ENCODE results near the gene ALDH8A1. TPM values are rescaled to one million over a fixed set of nuclear protein-coding genes. Genes with fewer than 3 reads are reported as not detected.
A peak's percentile ranks its signal among the peaks of the same experiment; 100 is the strongest.

Gene ALDH8A1
- total and polyA plus RNA-seq, 7 donors, result 0.13 to 0.97 (median 0.47) TPM; not detected in 1

- WGBS, 3 donors, result 68 to 75% (median 71%) methylated on average over 5 of the region's 5 CpGs
- Histone ChIP-seq H3K4me3 (no peak overlapping the region), H3K27ac (no peak overlapping the region), H3K9me3 (no peaks in the 10 kb centered on the region), H3K27me3 (ENCODE audit: insufficient read depth in 3 of 3, low read length in 2 of 3) (no peaks in the 10 kb centered on the region), H3K36me3 (ENCODE audit: insufficient read depth in 1 of 2, low read depth in 1 of 2) (peaks cover 0 to 21% of the 10 kb centered on the region in 2 donors), H3K4me1 (no peaks in the 10 kb centered on the region)
- intact Hi-C loops (cut with DNase I), result loop anchor here in 1 of 2 donors (5.0 kb wide), 1 partner anchor 825 kb away; no protein-coding TSS in a partner anchor
- DNase-seq (no peak), ATAC-seq (peak in 1 of 4 donors; percentile 30)
- no peak for TF ChIP-seq CTCF (IDR thresholded peaks at IDR 0.05)
These were observed 12.5 kb downstream of the ALDH8A1 start for GRCh38 chr6:134937426-134937825.

- Histone ChIP-seq H3K27ac (no peak overlapping the region), H3K27me3 (ENCODE audit: insufficient read depth in 3 of 3, low read length in 2 of 3) (no peaks in the 10 kb centered on the region), H3K9me3 (no peaks in the 10 kb centered on the region), H3K4me1 (no peaks in the 10 kb centered on the region), H3K36me3 (ENCODE audit: insufficient read depth in 1 of 2, low read depth in 1 of 2) (peaks cover 0 to 19% of the 10 kb centered on the region in 2 donors), H3K4me3 (no peak overlapping the region)
- TF ChIP-seq CTCF (IDR thresholded peaks at IDR 0.05), result no peak
- WGBS, 3 donors, result 64 to 70% (median 70%) methylated on average over 5 of the region's 5 CpGs
- no peak for DNase-seq
- no peak for ATAC-seq
- intact Hi-C loops (cut with DNase I), result loop anchor here in 1 of 2 donors (5.0 kb wide), 1 partner anchor 825 kb away; no protein-coding TSS in a partner anchor
These were observed 13.0 kb downstream of the ALDH8A1 start for GRCh38 chr6:134936931-134937330.

GRCh38 chr6:134936476-134936875 is 13.4 kb downstream of the ALDH8A1 start:
- 96% methylated on average over 5 of the region's 5 CpGs for WGBS, 3 donors
- H3K4me1 ChIP-seq, result no peaks in the 10 kb centered on the region
- no peak overlapping the region for H3K27ac ChIP-seq
- H3K27me3 ChIP-seq (ENCODE audit: insufficient read depth in 3 of 3, low read length in 2 of 3), result no peaks in the 10 kb centered on the region
- no peak for TF ChIP-seq CTCF (IDR thresholded peaks at IDR 0.05)
- DNase-seq (no peak), ATAC-seq (no peak)
- intact Hi-C loops (cut with DNase I), result loop anchor here in 1 of 2 donors (5.0 kb wide), 1 partner anchor 824 kb away; no protein-coding TSS in a partner anchor
- H3K36me3 ChIP-seq (ENCODE audit: insufficient read depth in 1 of 2, low read depth in 1 of 2), result peaks cover 0 to 22% of the 10 kb centered on the region in 2 donors
- no peaks in the 10 kb centered on the region for H3K9me3 ChIP-seq
- H3K4me3 ChIP-seq, result no peak overlapping the region

GRCh38 chr6:134934793-134935485 is 15.0 kb downstream of the ALDH8A1 start:
- Histone ChIP-seq H3K4me3 (no peak overlapping the region), H3K27ac (no peak overlapping the region), H3K36me3 (ENCODE audit: insufficient read depth in 1 of 2, low read depth in 1 of 2) (peaks cover 0 to 22% of the 10 kb centered on the region in 2 donors), H3K9me3 (no peaks in the 10 kb centered on the region), H3K27me3 (ENCODE audit: insufficient read depth in 3 of 3, low read length in 2 of 3) (no peaks in the 10 kb centered on the region), H3K4me1 (no peaks in the 10 kb centered on the region)
- WGBS, 3 donors, result 95 to 98% (median 97%) methylated on average over 5 of the region's 5 CpGs
- ATAC-seq (no peak), DNase-seq (no peak)
- no peak for TF ChIP-seq CTCF (IDR thresholded peaks at IDR 0.05)
- intact Hi-C loops (cut with DNase I), result loop anchor here in 1 of 2 donors (5.0 kb wide), 1 partner anchor 823 kb away; no protein-coding TSS in a partner anchor

Measured in psoas muscle (tissue), 8 donors.